Measurements from ENCODE around the gene RPS6KA2. TPM values are rescaled to one million over a fixed set of nuclear protein-coding genes. Genes with fewer than 3 reads are reported as not detected.

Gene RPS6KA2
- total RNA-seq, 1 experiment from 2014 or later = 12.3 TPM

GRCh38 chr6:166389119-166389518 is 237.9 kb downstream of the RPS6KA2 start:
- no peak overlapping the region for H2AK5ac ChIP-seq (ENCODE audit: insufficient read length, low read length)
- Mint-ChIP-seq H3K4me1 (peaks cover 11% of the 10 kb centered on the region in 2 experiments), H3K27me3 (ENCODE audit: low read depth) (peaks cover 8% of the 10 kb centered on the region; the same call in 1 of the 2 replicates), H3K9me3 (no peaks in the 10 kb centered on the region), H3K27ac (no peak overlapping the region), H3K4me3 (no peak overlapping the region), H3K36me3 (ENCODE audit: insufficient read depth in 1 of 3, low read depth in 3 of 3) (no peaks in the 10 kb centered on the region; a peak in 1 of 7 replicates)
- H2AFZ ChIP-seq (ENCODE audit: low read length) = no peak overlapping the region
- H3K23me2 ChIP-seq (ENCODE audit: insufficient read length, low read depth, low read length, poor library complexity, severe bottlenecking) = no peaks in the 10 kb centered on the region
- no CpG with 5 or more reads among the region's 3 CpGs for WGBS (ENCODE audit: extremely low coverage, insufficient read length, low lambda C conversion rate)
- no peak overlapping the region for H2BK120ac ChIP-seq (ENCODE audit: low read depth, low read length, poor library complexity, severe bottlenecking)
- no peaks in the 10 kb centered on the region for H3K27me3 ChIP-seq (ENCODE audit: insufficient read depth, low read length)
- no peaks in the 10 kb centered on the region for H4K20me1 ChIP-seq (ENCODE audit: control insufficient read depth, insufficient read depth, insufficient read length)
- H2BK15ac ChIP-seq (ENCODE audit: low read depth, low read length) = no peak overlapping the region
- no peak overlapping the region for H3K27ac ChIP-seq (ENCODE audit: insufficient read length, low read depth, low read length)
- H4K8ac ChIP-seq (replicated peaks; ENCODE audit: insufficient read length, low read depth, low read length) = no peak overlapping the region
- H4K5ac ChIP-seq (ENCODE audit: insufficient read length, low read depth, low read length) = no peak overlapping the region
- no peak overlapping the region for H3K56ac ChIP-seq (ENCODE audit: insufficient read length, low read depth, low read length)
- H3K9ac ChIP-seq (ENCODE audit: extremely low read depth, insufficient read length, low read length) = no peak overlapping the region
- H3K4me2 ChIP-seq (ENCODE audit: insufficient read depth, insufficient read length, low read length) = no peak overlapping the region
- no peak overlapping the region for H3K4ac ChIP-seq (ENCODE audit: low read depth, low read length)
- no peaks in the 10 kb centered on the region for H3K9me3 ChIP-seq (ENCODE audit: control insufficient read depth, low read depth, low read length)
- peaks cover 3% of the 10 kb centered on the region; the same call in 1 of the 2 replicates for H3K4me1 ChIP-seq (ENCODE audit: insufficient read depth, low read length)
- no peaks in the 10 kb centered on the region for H3K79me2 ChIP-seq (ENCODE audit: insufficient read depth, low read length)
- no peak overlapping the region for H3K23ac ChIP-seq (ENCODE audit: insufficient read length, low read depth, low read length)
- H2BK12ac ChIP-seq (ENCODE audit: insufficient read length, low read depth, low read length) = no peak overlapping the region
- H2BK5ac ChIP-seq (ENCODE audit: insufficient read length, low read length) = no peak overlapping the region
- H3K79me1 ChIP-seq (ENCODE audit: insufficient read depth, low read depth, low read length, poor library complexity, severe bottlenecking) = no peaks in the 10 kb centered on the region
- no peak overlapping the region for H2BK20ac ChIP-seq (ENCODE audit: low read depth, low read length, poor library complexity, severe bottlenecking)
- no peak overlapping the region for H3K18ac ChIP-seq (ENCODE audit: insufficient read length, low read depth, low read length)
- no peak overlapping the region for H3T11ph ChIP-seq (ENCODE audit: low read length)
- TF ChIP-seq CTCF (conservative IDR thresholded peaks at IDR 0.05) = no peak
- no peak overlapping the region for H4K91ac ChIP-seq (ENCODE audit: insufficient read length, low read depth, low read length)
- no peak overlapping the region for H3K14ac ChIP-seq (ENCODE audit: insufficient read depth, low read length)
- no peak for DNase-seq
